ENCODE measurements around the gene ZNF718. TPM values are rescaled to one million over a fixed set of nuclear protein-coding genes. Genes with fewer than 3 reads are reported as not detected.
A peak's percentile ranks its signal among the peaks of the same experiment; 100 is the strongest.
"Not testable (repeated sequence)": the region's sequence is repeated elsewhere in the genome, so short reads cannot be mapped to it uniquely, and the experiment has no call there.

The ZNF718 gene
- polyA plus RNA-seq (ENCODE audit: insufficient read length in 4 of 4) = 10 to 100 TPM in 3 of 4 donors, 1 to 10 TPM in 1; 8.1 to 18.0 (median 11.3) TPM

- peak; percentile 88 to 97 (median 94) for DNase-seq (ENCODE audit: low read depth in 4 of 4, low spot score in 2 of 4)
These were observed at the start of gene ZNF718 for GRCh38 chr4:124275-125081. ZNF718 (plus strand) TSS chr4:124501; CDS start chr4:124671, 170 bp downstream.

GRCh38 chr4:85951-86350 is 38.4 kb upstream of the ZNF718 start:
- no peak for DNase-seq (ENCODE audit: low read depth in 4 of 4, low spot score in 2 of 4)

GRCh38 chr4:86559-87324 is 37.6 kb upstream of the ZNF718 start:
- not testable (repeated sequence) for DNase-seq (ENCODE audit: low read depth in 4 of 4, low spot score in 2 of 4)

GRCh38 chr4:98386-98785 is 25.9 kb upstream of the ZNF718 start:
- no peak for DNase-seq (ENCODE audit: low read depth in 4 of 4, low spot score in 2 of 4)

GRCh38 chr4:99863-100262 is 24.4 kb upstream of the ZNF718 start:
- DNase-seq (ENCODE audit: low read depth in 4 of 4, low spot score in 2 of 4) = no peak

GRCh38 chr4:107083-107443 is 17.2 kb upstream of the ZNF718 start:
- DNase-seq (ENCODE audit: low read depth in 4 of 4, low spot score in 2 of 4) = no peak

GRCh38 chr4:107444-108429 is 16.6 kb upstream of the ZNF718 start:
- DNase-seq (ENCODE audit: low read depth in 4 of 4, low spot score in 2 of 4) = peak in 1 of 4 donors; percentile 15

GRCh38 chr4:112771-113170 is 11.5 kb upstream of the ZNF718 start:
- DNase-seq (ENCODE audit: low read depth in 4 of 4, low spot score in 2 of 4) = no peak

- no peak for DNase-seq (ENCODE audit: low read depth in 4 of 4, low spot score in 2 of 4)
These were observed 10.6 kb upstream of the ZNF718 start for GRCh38 chr4:113732-114131.

GRCh38 chr4:114149-114548 is 10.2 kb upstream of the ZNF718 start:
- no peak for DNase-seq (ENCODE audit: low read depth in 4 of 4, low spot score in 2 of 4)

- DNase-seq (ENCODE audit: low read depth in 4 of 4, low spot score in 2 of 4) = no peak
These were observed 7.8 kb upstream of the ZNF718 start for GRCh38 chr4:116499-116898.

- no peak for DNase-seq (ENCODE audit: low read depth in 4 of 4, low spot score in 2 of 4)
These were observed 3.7 kb upstream of the ZNF718 start for GRCh38 chr4:120616-121015.

- DNase-seq (ENCODE audit: low read depth in 4 of 4, low spot score in 2 of 4) = no peak
These were observed 2.8 kb upstream of the ZNF718 start for GRCh38 chr4:121408-122084.

GRCh38 chr4:123922-124274 is 403 bp upstream of the ZNF718 start:
- not testable (repeated sequence) for DNase-seq (ENCODE audit: low read depth in 4 of 4, low spot score in 2 of 4)

GRCh38 chr4:125091-125771 is 930 bp downstream of the ZNF718 start:
- DNase-seq (ENCODE audit: low read depth in 4 of 4, low spot score in 2 of 4) = peak in 3 of 4 donors; percentile 9 to 23 (median 18)

- DNase-seq (ENCODE audit: low read depth in 4 of 4, low spot score in 2 of 4) = no peak
These were observed 1.5 kb downstream of the ZNF718 start for GRCh38 chr4:125833-126232.

GRCh38 chr4:132483-132882 is 8.2 kb downstream of the ZNF718 start:
- no peak for DNase-seq (ENCODE audit: low read depth in 4 of 4, low spot score in 2 of 4)

- no peak for DNase-seq (ENCODE audit: low read depth in 4 of 4, low spot score in 2 of 4)
These were observed 14.6 kb downstream of the ZNF718 start for GRCh38 chr4:138935-139334.

- no peak for DNase-seq (ENCODE audit: low read depth in 4 of 4, low spot score in 2 of 4)
These were observed 15.4 kb downstream of the ZNF718 start for GRCh38 chr4:139691-140090.

GRCh38 chr4:146621-147020 is 22.3 kb downstream of the ZNF718 start:
- DNase-seq (ENCODE audit: low read depth in 4 of 4, low spot score in 2 of 4) = no peak

Measured in left renal cortex interstitium (tissue), 4 donors.